CD4-positive, alpha-beta memory T cell (primary cell): ENCODE data around the gene ZDHHC4. TPM values are rescaled to one million over a fixed set of nuclear protein-coding genes. Genes with fewer than 3 reads are reported as not detected.

Experiments
- CTCF ChIA-PET: fragments of 350-600 bp; sonication (Branson Sonifier 250); formaldehyde crosslinking; loops from one replicate; lab custom pipeline; 2021; ENCODE audit warnings: inconsistent platforms; ENCODE audit not compliant: partially characterized antibody; lab: Charles Lee
- POLR2A ChIA-PET: fragments of 350-600 bp; sonication (Branson Sonifier 250); formaldehyde crosslinking; loops from one replicate; lab custom pipeline; 2021; ENCODE audit not compliant: partially characterized antibody; lab: Charles Lee
- DNase-seq, 5 donors: peaks; one replicate each; pipeline versions ENCODE4 v3.0.0 to v3.0.0-alpha.2; 2020 to 2022; ENCODE audit warnings: mixed read lengths in 1 of 5
- H3K27ac ChIP-seq: one replicate; pipeline ENCODE4 v1.7.0; 2013; ENCODE audit warnings: low read depth, low read length
- H3K27me3 ChIP-seq: 2 replicates; pipeline ENCODE4 v1.7.0; 2013; ENCODE audit warnings: mild to moderate bottlenecking, low read length, moderate library complexity; ENCODE audit not compliant: insufficient read depth
- H3K36me3 ChIP-seq: 2 replicates; pipeline ENCODE4 v1.7.0; 2013; ENCODE audit warnings: mild to moderate bottlenecking, low read length, moderate library complexity; ENCODE audit not compliant: insufficient read depth
- H3K4me1 ChIP-seq: 2 replicates; pipeline ENCODE4 v1.7.0; 2013; ENCODE audit warnings: mild to moderate bottlenecking, low read length, moderate library complexity; ENCODE audit not compliant: insufficient read depth
- H3K4me3 ChIP-seq, 2 donors: one replicate each; pipeline ENCODE4 v1.7.0; 2013; ENCODE audit warnings: low read length in 2 of 2, mild to moderate bottlenecking in 1 of 2
- H3K9me3 ChIP-seq, 2 donors: one replicate each; pipeline ENCODE4 v1.7.0; 2013; ENCODE audit warnings: low read length in 2 of 2, control low read depth in 1 of 2; ENCODE audit not compliant: control insufficient read depth in 1 of 2
- H3K27ac Mint-ChIP-seq, 7 donors: one replicate each; pipeline ENCODE4 v1.8.0; 2020 to 2021; ENCODE audit warnings: mixed read lengths in 7 of 7, mild to moderate bottlenecking in 6 of 7, inconsistent platforms in 3 of 7, moderate library complexity in 3 of 7
- H3K27me3 Mint-ChIP-seq, 2 donors: one replicate each; pipeline ENCODE4 v1.8.0; 2020 to 2021; ENCODE audit warnings: mixed read lengths in 2 of 2
- H3K36me3 Mint-ChIP-seq, 2 donors: one replicate each; pipeline ENCODE4 v1.8.0; 2020 to 2021; ENCODE audit warnings: mixed read lengths in 2 of 2, inconsistent platforms in 1 of 2, mild to moderate bottlenecking in 1 of 2
- H3K4me1 Mint-ChIP-seq, 4 donors: one replicate each; pipeline ENCODE4 v1.8.0; 2020 to 2021; ENCODE audit warnings: mixed read lengths in 4 of 4, mild to moderate bottlenecking in 1 of 4
- H3K4me3 Mint-ChIP-seq, 8 donors: one replicate each; pipeline ENCODE4 v1.8.0; 2020 to 2021; ENCODE audit warnings: mixed read lengths in 8 of 8, mild to moderate bottlenecking in 7 of 8, moderate library complexity in 6 of 8, inconsistent platforms in 3 of 8
- H3K9me3 Mint-ChIP-seq, 8 donors: one replicate each; pipeline ENCODE4 v1.8.0; 2020 to 2021; ENCODE audit warnings: mixed read lengths in 8 of 8, mild to moderate bottlenecking in 5 of 8, inconsistent platforms in 3 of 8, moderate library complexity in 1 of 8
- intact Hi-C: fragments of 100-400 bp; cut with micrococcal nuclease; formaldehyde crosslinking; loops from one replicate; pipeline ENCODE4 v1.15.1; 2023
- polyA plus RNA-seq, 2 donors: library from polyadenylated mRNA; unstranded; fragments of 300-500 nt; fragmentation: Illumina TruSeq; gene quantifications; one replicate each; pipeline ENCODE4 v1.2.3, GENCODE V29; 2021
- total RNA-seq, 2 experiments: library from RNA; stranded (reverse); gene quantifications; one replicate each; pipeline ENCODE4 v1.2.3, GENCODE V29; 2021

ZDHHC4 gene
- total and polyA plus RNA-seq, 4 experiments from 2014 or later: 31.6 to 80.8 (median 42.1) TPM

GRCh38 chr7:6533893-6534495 lies 43.3 kb upstream of the ZDHHC4 start:
- ChIA-PET POLR2A (interaction anchor here (1.1 kb wide), 1 partner anchor 57 kb away, joined by 3 read pairs; no protein-coding TSS in a partner anchor), CTCF (no interaction called here)
- intact Hi-C loops: no loop called here
- Mint-ChIP-seq H3K27ac (peak overlapping the region in 1 of 7 donors; percentile 32), H3K36me3 (no peaks in the 10 kb centered on the region), H3K27me3 (peaks cover 9 to 16% of the 10 kb centered on the region in 2 donors), H3K9me3 (no peaks in the 10 kb centered on the region), H3K4me3 (peak overlapping the region in 2 of 8 donors; percentile 10 to 17), H3K4me1 (peaks cover 6 to 15% (median 6%) of the 10 kb centered on the region in 4 donors)
- Histone ChIP-seq H3K9me3 (no peaks in the 10 kb centered on the region), H3K36me3 (no peaks in the 10 kb centered on the region), H3K27ac (no peak overlapping the region), H3K4me3 (no peak overlapping the region), H3K4me1 (peaks cover 9% of the 10 kb centered on the region), H3K27me3 (peaks cover 3% of the 10 kb centered on the region)
- DNase-seq: no peak

GRCh38 chr7:6536262-6537260 lies 40.7 kb upstream of the ZDHHC4 start:
- Histone ChIP-seq H3K27me3 (peaks cover 3% of the 10 kb centered on the region), H3K27ac (no peak overlapping the region), H3K4me1 (no peaks in the 10 kb centered on the region), H3K4me3 (no peak overlapping the region), H3K36me3 (no peaks in the 10 kb centered on the region), H3K9me3 (no peaks in the 10 kb centered on the region)
- peaks cover 10 to 13% of the 10 kb centered on the region in 2 donors for H3K27me3 Mint-ChIP-seq
- no peaks in the 10 kb centered on the region for H3K36me3 Mint-ChIP-seq
- peaks cover 3 to 15% (median 5%) of the 10 kb centered on the region in 4 donors for H3K4me1 Mint-ChIP-seq
- H3K9me3 Mint-ChIP-seq: no peaks in the 10 kb centered on the region
- DNase-seq: no peak
- H3K27ac Mint-ChIP-seq: no peak overlapping the region
- intact Hi-C loops: no loop called here
- ChIA-PET CTCF (interaction anchor here (0.9 kb wide), 1 partner anchor 12 kb away, joined by 3 read pairs; no protein-coding TSS in a partner anchor), POLR2A (no interaction called here)
- no peak overlapping the region for H3K4me3 Mint-ChIP-seq

GRCh38 chr7:6542368-6542767 lies 34.9 kb upstream of the ZDHHC4 start:
- intact Hi-C loops: no loop called here
- ChIA-PET CTCF (no interaction called here), POLR2A (no interaction called here)
- H3K4me3 Mint-ChIP-seq: no peak overlapping the region
- peaks cover 0 to 2% (median 0%) of the 10 kb centered on the region in 4 donors for H3K4me1 Mint-ChIP-seq
- no peaks in the 10 kb centered on the region for H3K36me3 Mint-ChIP-seq
- Histone ChIP-seq H3K4me3 (no peak overlapping the region), H3K27ac (no peak overlapping the region), H3K27me3 (no peaks in the 10 kb centered on the region), H3K9me3 (no peaks in the 10 kb centered on the region), H3K36me3 (no peaks in the 10 kb centered on the region), H3K4me1 (no peaks in the 10 kb centered on the region)
- H3K9me3 Mint-ChIP-seq: no peaks in the 10 kb centered on the region
- no peak overlapping the region for H3K27ac Mint-ChIP-seq
- no peak for DNase-seq
- peaks cover 8 to 14% of the 10 kb centered on the region in 2 donors for H3K27me3 Mint-ChIP-seq

- DNase-seq: no peak
- no peaks in the 10 kb centered on the region for H3K36me3 ChIP-seq
- intact Hi-C loops: no loop called here
- no peaks in the 10 kb centered on the region for H3K36me3 Mint-ChIP-seq
- no peak overlapping the region for H3K4me3 Mint-ChIP-seq
- peaks cover 2 to 8% of the 10 kb centered on the region in 2 donors for H3K27me3 Mint-ChIP-seq
- no peaks in the 10 kb centered on the region for H3K9me3 ChIP-seq
- POLR2A ChIA-PET: no interaction called here
- no peaks in the 10 kb centered on the region for H3K27me3 ChIP-seq
- H3K27ac Mint-ChIP-seq: peak overlapping the region in 1 of 7 donors; percentile 24
- no peaks in the 10 kb centered on the region for H3K4me1 ChIP-seq
- H3K27ac ChIP-seq: no peak overlapping the region
- H3K9me3 Mint-ChIP-seq: no peaks in the 10 kb centered on the region
- CTCF ChIA-PET: interaction anchor here (1.3 kb wide), 1 partner anchor 29 kb away, joined by 5 read pairs; no protein-coding TSS in a partner anchor
- peaks cover 0 to 2% (median 0%) of the 10 kb centered on the region in 4 donors for H3K4me1 Mint-ChIP-seq
- H3K4me3 ChIP-seq: no peak overlapping the region
Measured at GRCh38 chr7:6545398-6546126, 31.7 kb upstream of the ZDHHC4 start.

GRCh38 chr7:6546498-6547251 lies 30.6 kb upstream of the ZDHHC4 start:
- no peak for DNase-seq
- H3K27me3 ChIP-seq: no peaks in the 10 kb centered on the region
- H3K36me3 ChIP-seq: no peaks in the 10 kb centered on the region
- peaks cover 2 to 4% of the 10 kb centered on the region in 2 donors for H3K27me3 Mint-ChIP-seq
- H3K4me3 Mint-ChIP-seq: no peak overlapping the region
- no peaks in the 10 kb centered on the region for H3K36me3 Mint-ChIP-seq
- no peak overlapping the region for H3K27ac ChIP-seq
- peaks cover 0 to 2% (median 0%) of the 10 kb centered on the region in 4 donors for H3K4me1 Mint-ChIP-seq
- no peaks in the 10 kb centered on the region for H3K9me3 Mint-ChIP-seq
- H3K9me3 ChIP-seq: no peaks in the 10 kb centered on the region
- intact Hi-C loops: no loop called here
- peak overlapping the region in 1 of 7 donors; percentile 50 for H3K27ac Mint-ChIP-seq
- no peak overlapping the region for H3K4me3 ChIP-seq
- ChIA-PET POLR2A (no interaction called here), CTCF (no interaction called here)
- H3K4me1 ChIP-seq: no peaks in the 10 kb centered on the region

- no peak overlapping the region for H3K4me3 Mint-ChIP-seq
- H3K27ac Mint-ChIP-seq: no peak overlapping the region
- H3K27me3 ChIP-seq: no peaks in the 10 kb centered on the region
- no peak for DNase-seq
- intact Hi-C loops: no loop called here
- CTCF ChIA-PET: no interaction called here
- H3K27me3 Mint-ChIP-seq: peaks cover 2 to 4% of the 10 kb centered on the region in 2 donors
- POLR2A ChIA-PET: no interaction called here
- H3K4me1 ChIP-seq: no peaks in the 10 kb centered on the region
- no peaks in the 10 kb centered on the region for H3K36me3 Mint-ChIP-seq
- H3K36me3 ChIP-seq: no peaks in the 10 kb centered on the region
- no peaks in the 10 kb centered on the region for H3K9me3 ChIP-seq
- H3K9me3 Mint-ChIP-seq: no peaks in the 10 kb centered on the region
- H3K4me1 Mint-ChIP-seq: peaks cover 0 to 2% (median 0%) of the 10 kb centered on the region in 4 donors
- no peak overlapping the region for H3K27ac ChIP-seq
- no peak overlapping the region for H3K4me3 ChIP-seq
Measured at GRCh38 chr7:6547400-6547799, 29.9 kb upstream of the ZDHHC4 start.
